ENCODE results near the gene EDC3.
"Not testable (repeated sequence)": the region's sequence is repeated elsewhere in the genome, so short reads cannot be mapped to it uniquely, and the experiment has no call there.

EDC3 gene

GRCh38 chr15:74608786-74609185 is 87.0 kb downstream of the EDC3 start:
- DNase-seq (ENCODE audit: low spot score): no peak

GRCh38 chr15:74605795-74606150 is 90.1 kb downstream of the EDC3 start:
- no peak for DNase-seq (ENCODE audit: low spot score)

- no peak for DNase-seq (ENCODE audit: low spot score)
Observed at GRCh38 chr15:74604983-74605794, 90.6 kb downstream of the EDC3 start.

GRCh38 chr15:74603789-74604705 is 91.8 kb downstream of the EDC3 start:
- DNase-seq (ENCODE audit: low spot score): no peak

- DNase-seq (ENCODE audit: low spot score): no peak
Observed at GRCh38 chr15:74603026-74603788, 92.6 kb downstream of the EDC3 start.

- no peak for DNase-seq (ENCODE audit: low spot score)
Observed at GRCh38 chr15:74599156-74599555, 96.7 kb downstream of the EDC3 start.

GRCh38 chr15:74598126-74598842 is 97.5 kb downstream of the EDC3 start:
- peak; percentile 88 for DNase-seq (ENCODE audit: low spot score)

GRCh38 chr15:74597146-74597705 is 98.6 kb downstream of the EDC3 start:
- not testable (repeated sequence) for DNase-seq (ENCODE audit: low spot score)

- DNase-seq (ENCODE audit: low spot score): not testable (repeated sequence)
Observed at GRCh38 chr15:74596736-74597135, 99.1 kb downstream of the EDC3 start.

GRCh38 chr15:74595271-74595670 is 100.6 kb downstream of the EDC3 start:
- no peak for DNase-seq (ENCODE audit: low spot score)

GRCh38 chr15:74594455-74594854 is 101.4 kb downstream of the EDC3 start:
- DNase-seq (ENCODE audit: low spot score): no peak

- DNase-seq (ENCODE audit: low spot score): no peak
Observed at GRCh38 chr15:74593122-74593521, 102.7 kb downstream of the EDC3 start.

- DNase-seq (ENCODE audit: low spot score): no peak
Observed at GRCh38 chr15:74592222-74592621, 103.6 kb downstream of the EDC3 start.

- DNase-seq (ENCODE audit: low spot score): no peak
Observed at GRCh38 chr15:74589826-74590225, 106.0 kb downstream of the EDC3 start.

GRCh38 chr15:74585857-74586256 is 110.0 kb downstream of the EDC3 start:
- DNase-seq (ENCODE audit: low spot score): no peak

GRCh38 chr15:74585191-74585590 is 110.6 kb downstream of the EDC3 start:
- DNase-seq (ENCODE audit: low spot score): no peak

- no peak for DNase-seq (ENCODE audit: low spot score)
Observed at GRCh38 chr15:74584779-74585178, 111.0 kb downstream of the EDC3 start.

GRCh38 chr15:74584204-74584603 is 111.6 kb downstream of the EDC3 start:
- DNase-seq (ENCODE audit: low spot score): no peak
